Measurements from ENCODE around the gene FILIP1L.

The FILIP1L gene

DNA sequence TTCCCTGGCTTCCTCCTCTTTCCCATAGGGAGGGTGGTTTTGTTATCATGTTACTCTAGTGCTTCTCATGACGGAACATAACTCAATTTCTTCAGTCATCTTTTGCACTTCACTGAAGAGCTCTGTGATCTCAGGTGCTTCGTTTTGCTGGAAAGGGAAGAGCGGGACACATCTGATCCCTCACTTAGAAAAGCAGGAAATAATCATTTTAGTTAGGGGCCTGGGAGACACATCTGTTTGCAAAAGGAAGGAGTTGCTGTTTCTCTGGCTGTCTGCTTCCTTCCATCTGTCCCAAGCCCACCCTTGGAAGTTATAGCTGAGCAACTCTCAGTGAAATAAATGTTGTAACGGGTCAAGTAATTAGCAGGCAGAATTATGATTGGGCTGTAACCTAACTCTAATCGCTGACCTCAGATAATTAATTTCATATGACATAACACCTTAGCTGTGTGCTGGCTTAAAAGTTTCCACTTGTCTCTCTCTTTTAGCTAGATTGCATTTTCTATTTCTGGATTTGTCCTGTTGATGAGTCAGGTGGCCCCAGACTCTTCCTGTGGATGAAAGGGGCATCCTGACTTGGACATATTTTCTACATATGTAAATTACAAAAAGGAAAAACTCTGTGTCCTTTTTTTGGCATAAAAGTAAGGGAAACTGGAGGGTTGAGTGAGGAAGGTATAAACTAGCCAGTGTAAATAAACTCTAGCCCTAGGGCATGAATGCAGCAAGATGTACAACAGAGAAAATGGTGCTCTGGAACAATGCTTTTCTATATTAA, 11.0 kb upstream of the FILIP1L start:
- no peak for DNase-seq (ENCODE audit: extremely low read depth in 1 of 2, low read depth in 1 of 2)

DNA sequence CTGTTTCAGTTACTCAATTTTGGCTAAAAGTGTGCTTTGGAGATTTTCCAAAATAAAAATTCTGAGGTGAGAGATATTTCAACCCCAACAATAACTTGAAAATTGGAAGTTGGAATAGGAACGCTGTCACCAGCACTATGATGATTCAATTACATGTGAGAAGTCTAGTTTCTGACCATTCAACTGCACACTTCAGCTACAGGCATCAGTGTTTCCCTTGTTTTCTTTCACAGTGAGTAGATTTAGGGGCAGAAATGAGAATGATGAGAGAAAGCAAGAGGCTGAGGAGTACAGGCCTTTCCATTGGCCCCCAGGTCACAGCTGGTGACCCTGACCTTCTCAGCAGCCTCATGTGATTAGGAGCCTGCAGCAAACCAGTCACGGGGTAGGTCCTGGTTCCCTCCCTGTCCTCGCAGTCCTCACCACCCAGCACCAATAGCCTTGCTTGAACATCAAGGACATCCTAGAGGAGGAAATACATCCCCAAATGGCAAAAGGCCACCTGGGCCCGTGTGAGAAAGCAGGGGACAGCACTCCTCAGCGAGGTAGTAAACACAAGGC, 10.0 kb upstream of the FILIP1L start:
- no peak for DNase-seq (ENCODE audit: extremely low read depth in 1 of 2, low read depth in 1 of 2)

DNA sequence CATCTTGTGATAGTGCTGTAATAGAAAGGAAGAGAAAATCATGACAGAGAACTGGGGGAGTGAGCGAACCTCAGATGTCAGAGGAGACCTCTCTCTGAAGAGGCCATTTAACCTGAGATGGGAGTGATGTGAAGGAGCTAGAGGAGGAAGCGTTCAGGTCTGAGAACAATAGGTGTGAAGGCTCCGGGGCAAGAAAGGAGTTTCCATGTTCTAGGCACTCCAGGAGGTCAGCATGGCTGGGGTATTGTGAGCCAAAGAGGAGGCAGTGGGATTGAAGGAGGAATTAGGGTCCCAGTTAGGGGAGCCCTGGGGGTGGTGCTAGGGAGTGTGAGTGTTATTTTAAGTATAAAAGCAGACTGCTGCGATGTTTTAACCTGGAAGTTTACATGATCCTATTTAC, 8.8 kb upstream of the FILIP1L start:
- DNase-seq (ENCODE audit: extremely low read depth in 1 of 2, low read depth in 1 of 2): no peak

GRCh38 chr3:100122321-100122720, 8.0 kb upstream of the FILIP1L start:
- no peak for DNase-seq (ENCODE audit: extremely low read depth in 1 of 2, low read depth in 1 of 2)

GRCh38 chr3:100120693-100121092, 6.4 kb upstream of the FILIP1L start:
- DNase-seq (ENCODE audit: extremely low read depth in 1 of 2, low read depth in 1 of 2): no peak

GRCh38 chr3:100120012-100120411, 5.7 kb upstream of the FILIP1L start:
- no peak for DNase-seq (ENCODE audit: extremely low read depth in 1 of 2, low read depth in 1 of 2)

DNA sequence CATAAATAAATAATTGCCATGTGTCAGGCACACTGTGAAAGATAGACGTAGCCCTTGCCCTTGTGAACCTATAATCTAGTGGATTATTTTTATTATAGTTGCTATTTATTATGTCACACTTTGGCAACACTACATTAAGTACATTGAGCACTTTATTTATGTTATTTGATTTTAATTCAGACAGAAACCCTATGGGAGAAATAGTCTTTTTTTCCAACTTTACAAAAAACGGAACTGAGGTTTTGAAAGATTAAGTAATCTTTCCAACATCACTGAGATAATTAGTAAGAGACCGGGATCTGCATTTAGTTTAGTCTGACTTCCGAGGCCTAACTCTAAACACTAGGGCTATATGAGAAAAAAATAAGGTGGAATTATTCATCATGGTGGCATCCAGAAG, 2.8 kb upstream of the FILIP1L start:
- no peak for DNase-seq (ENCODE audit: extremely low read depth in 1 of 2, low read depth in 1 of 2)

GRCh38 chr3:100113723-100114412, 433 bp downstream of the FILIP1L start:
- DNase-seq (ENCODE audit: extremely low read depth in 1 of 2, low read depth in 1 of 2): no peak

DNA sequence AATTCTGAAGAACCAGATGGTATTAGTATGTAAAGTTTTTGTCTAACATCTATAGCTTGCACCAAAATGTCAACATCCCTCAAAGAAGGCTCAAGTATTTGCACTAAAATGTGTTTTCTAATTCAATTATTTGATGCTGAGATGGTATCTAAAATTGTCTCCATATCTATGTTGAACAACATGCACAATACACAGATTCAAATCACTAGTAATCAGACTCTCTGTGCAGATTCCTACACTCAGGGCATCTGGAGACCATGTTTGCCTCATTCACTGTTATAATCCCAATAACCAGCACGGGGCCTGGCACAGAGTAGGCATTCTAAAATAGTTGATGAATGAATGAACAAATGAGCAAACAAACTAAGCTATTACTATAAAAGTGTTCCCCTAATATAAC, 2.6 kb downstream of the FILIP1L start:
- DNase-seq (ENCODE audit: extremely low read depth in 1 of 2, low read depth in 1 of 2): no peak

DNA sequence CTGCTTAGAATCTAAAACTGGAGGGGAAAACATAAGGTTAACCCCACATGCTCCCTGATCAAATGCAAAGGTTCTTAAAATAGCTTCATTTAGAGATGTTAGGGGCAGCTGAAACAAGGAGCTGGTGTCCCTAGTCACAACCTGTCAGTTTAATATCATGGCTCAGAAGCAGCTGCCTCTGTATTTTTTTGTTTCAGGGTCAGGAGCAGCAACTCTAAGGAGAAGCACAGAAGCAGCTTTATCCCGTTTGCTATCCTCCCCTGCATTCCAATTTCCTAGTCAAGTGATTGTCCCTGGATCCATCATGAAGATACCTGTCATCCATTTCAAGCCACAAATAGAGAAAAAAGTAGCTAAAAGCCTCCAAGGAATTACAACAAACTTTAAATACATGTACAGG, 4.1 kb downstream of the FILIP1L start:
- DNase-seq (ENCODE audit: extremely low read depth in 1 of 2, low read depth in 1 of 2): no peak

GRCh38 chr3:100108464-100109079, 5.7 kb downstream of the FILIP1L start:
- DNase-seq (ENCODE audit: extremely low read depth in 1 of 2, low read depth in 1 of 2): no peak

- no peak for DNase-seq (ENCODE audit: extremely low read depth in 1 of 2, low read depth in 1 of 2)
These were observed 7.0 kb downstream of the FILIP1L start for GRCh38 chr3:100107221-100107814.

DNA sequence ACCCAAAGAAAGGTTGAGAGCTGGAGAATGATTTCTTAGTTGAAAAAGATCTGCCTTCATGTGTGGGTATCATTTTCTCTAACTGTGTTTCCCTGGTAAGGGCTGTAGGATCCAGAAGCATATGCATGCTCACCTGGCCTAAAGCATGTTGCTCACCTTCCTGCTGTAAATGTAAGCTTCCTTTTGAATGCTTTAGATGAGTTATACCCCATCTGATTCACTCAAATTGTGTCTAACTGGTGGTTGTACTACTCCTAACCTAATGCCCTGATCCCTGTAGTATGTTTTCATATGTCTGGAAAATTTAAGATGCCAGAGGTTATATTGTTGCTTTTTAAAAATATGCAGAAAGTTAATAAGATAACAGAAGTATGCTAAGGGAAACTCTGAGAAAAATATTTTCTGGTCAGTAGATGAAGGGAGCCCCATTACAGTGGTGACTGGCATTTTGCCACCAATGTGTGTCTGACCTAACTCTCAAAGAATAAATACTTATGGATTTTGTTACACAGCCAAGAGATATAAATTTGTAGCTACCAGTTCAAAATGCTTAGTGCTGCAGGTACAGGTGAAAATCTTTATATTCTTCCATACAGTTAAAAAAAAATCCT, 7.7 kb downstream of the FILIP1L start:
- no peak for DNase-seq (ENCODE audit: extremely low read depth in 1 of 2, low read depth in 1 of 2)

GRCh38 chr3:100106094-100106493, 8.2 kb downstream of the FILIP1L start:
- no peak for DNase-seq (ENCODE audit: extremely low read depth in 1 of 2, low read depth in 1 of 2)

DNA sequence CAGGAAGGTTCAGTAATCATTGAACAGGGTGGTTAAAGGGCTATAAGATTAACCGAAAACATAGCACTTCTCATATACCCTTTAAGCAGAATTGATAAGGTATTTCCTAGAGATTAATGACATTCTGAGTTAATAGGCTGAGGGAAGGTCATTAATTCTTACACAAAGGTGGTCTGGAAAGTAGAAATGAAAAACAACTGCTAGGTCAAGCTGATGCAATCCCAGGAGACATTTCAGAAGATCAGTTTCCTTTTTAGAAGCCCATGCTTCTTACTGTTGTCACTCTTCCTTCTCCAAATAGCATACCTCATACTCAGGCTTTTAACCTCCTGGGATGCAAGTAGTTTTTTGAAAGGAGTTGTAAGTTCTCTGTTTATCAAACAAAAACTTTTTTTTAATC, 8.8 kb downstream of the FILIP1L start:
- no peak for DNase-seq (ENCODE audit: extremely low read depth in 1 of 2, low read depth in 1 of 2)

DNA sequence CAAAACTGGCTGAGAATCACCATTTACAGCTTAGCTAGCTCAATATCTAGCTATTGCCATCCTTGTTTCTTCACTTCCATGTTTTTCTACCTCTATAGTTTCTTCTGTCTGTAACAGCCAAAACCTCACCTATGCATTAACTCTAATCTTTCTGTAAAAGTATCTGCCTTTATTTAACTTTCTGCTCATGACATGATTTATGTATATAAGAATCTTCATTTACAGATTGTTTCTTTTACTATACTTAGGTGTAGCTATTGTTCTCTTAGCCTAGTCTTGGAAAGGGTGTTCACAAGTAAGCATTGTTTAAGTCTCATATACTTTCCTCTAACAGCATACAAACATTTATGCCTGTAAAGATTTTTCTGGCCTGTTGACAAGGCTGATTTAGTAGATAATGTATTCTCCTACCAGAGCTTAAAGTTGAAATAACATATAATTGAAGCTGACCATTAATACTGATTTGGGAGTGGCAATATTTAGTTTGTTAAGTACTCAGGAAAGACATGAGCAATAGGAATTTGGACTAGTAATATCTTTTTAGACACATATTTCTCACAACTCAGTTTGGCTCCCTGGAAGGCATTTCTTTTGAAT, 9.4 kb downstream of the FILIP1L start:
- DNase-seq (ENCODE audit: extremely low read depth in 1 of 2, low read depth in 1 of 2): no peak

DNA sequence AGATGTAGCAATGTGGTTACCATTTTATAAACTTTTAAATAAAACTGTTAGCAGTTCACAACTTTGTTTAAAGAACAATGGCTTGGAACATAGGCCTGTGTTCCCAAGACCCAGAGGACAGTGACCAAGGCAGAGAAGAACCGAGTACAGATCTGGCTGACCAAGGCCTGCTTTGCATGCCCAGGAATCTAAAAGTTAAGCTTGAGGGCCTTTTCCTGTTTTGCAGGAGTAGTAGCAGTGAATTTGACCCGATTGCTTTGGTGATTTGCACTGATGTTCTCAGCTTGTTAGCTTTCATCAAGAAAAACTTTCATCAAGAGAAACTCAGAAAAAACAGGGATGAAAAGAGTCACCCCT, 9.9 kb downstream of the FILIP1L start:
- no peak for DNase-seq (ENCODE audit: extremely low read depth in 1 of 2, low read depth in 1 of 2)

GRCh38 chr3:100103558-100104441, 10.5 kb downstream of the FILIP1L start:
- no peak for DNase-seq (ENCODE audit: extremely low read depth in 1 of 2, low read depth in 1 of 2)

GRCh38 chr3:100102757-100103156, 11.5 kb downstream of the FILIP1L start:
- no peak for DNase-seq (ENCODE audit: extremely low read depth in 1 of 2, low read depth in 1 of 2)

DNA sequence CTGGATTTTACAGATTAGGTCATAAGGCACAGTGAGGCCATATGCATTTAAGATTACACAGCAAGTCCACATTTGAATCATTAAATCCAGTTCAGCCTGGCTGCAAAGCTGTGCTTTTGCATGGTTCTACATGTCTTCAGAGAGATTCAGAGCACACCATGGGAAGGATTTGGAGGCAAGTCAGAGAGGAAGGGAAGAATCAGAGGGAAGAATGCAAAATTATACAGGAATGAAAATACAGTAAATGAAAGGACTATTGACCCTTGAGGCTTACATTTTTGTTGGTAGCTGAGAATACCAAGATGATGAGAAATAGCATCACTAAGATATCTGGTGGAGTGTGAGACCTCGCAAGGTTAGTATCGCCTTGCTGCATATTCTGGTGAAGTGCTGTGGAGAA, 13.9 kb downstream of the FILIP1L start:
- DNase-seq (ENCODE audit: extremely low read depth in 1 of 2, low read depth in 1 of 2): no peak
